Measurements from ENCODE around the gene ARHGEF16.

Gene ARHGEF16

GRCh38 chr1:3417082-3417739 lies 37.3 kb upstream of the ARHGEF16 start:
- no peak for ATAC-seq (ENCODE audit: low read depth)
- H3K27me3 Mint-ChIP-seq: peaks cover 10% of the 10 kb centered on the region
- peaks cover 4% of the 10 kb centered on the region for H3K4me1 Mint-ChIP-seq
- H3K36me3 Mint-ChIP-seq: no peaks in the 10 kb centered on the region
- H3K9me3 Mint-ChIP-seq: peaks cover 2% of the 10 kb centered on the region
- DNase-seq (ENCODE audit: low spot score in 2 of 2): no peak
- H3K4me3 Mint-ChIP-seq: no peak overlapping the region
- no peak overlapping the region for H3K27ac Mint-ChIP-seq

- ATAC-seq (ENCODE audit: low read depth) (no peak), DNase-seq (ENCODE audit: low spot score in 2 of 2) (no peak)
- Mint-ChIP-seq H3K4me3 (no peak overlapping the region), H3K36me3 (no peaks in the 10 kb centered on the region), H3K9me3 (peaks cover 2% of the 10 kb centered on the region), H3K4me1 (peaks cover 4% of the 10 kb centered on the region), H3K27me3 (peaks cover 10% of the 10 kb centered on the region), H3K27ac (no peak overlapping the region)
Measured at GRCh38 chr1:3417934-3418333, 36.5 kb upstream of the ARHGEF16 start.

- H3K27me3 Mint-ChIP-seq: peaks cover 10% of the 10 kb centered on the region
- peaks cover 2% of the 10 kb centered on the region for H3K9me3 Mint-ChIP-seq
- no peaks in the 10 kb centered on the region for H3K36me3 Mint-ChIP-seq
- H3K4me1 Mint-ChIP-seq: peaks cover 4% of the 10 kb centered on the region
- H3K4me3 Mint-ChIP-seq: no peak overlapping the region
- no peak for DNase-seq (ENCODE audit: low spot score in 2 of 2)
- ATAC-seq (ENCODE audit: low read depth): no peak
- H3K27ac Mint-ChIP-seq: no peak overlapping the region
Measured at GRCh38 chr1:3418600-3418999, 35.9 kb upstream of the ARHGEF16 start.

GRCh38 chr1:3419415-3420204 lies 34.9 kb upstream of the ARHGEF16 start:
- Mint-ChIP-seq H3K4me3 (no peak overlapping the region), H3K4me1 (peaks cover 4% of the 10 kb centered on the region), H3K36me3 (no peaks in the 10 kb centered on the region), H3K27me3 (peaks cover 10% of the 10 kb centered on the region), H3K27ac (no peak overlapping the region), H3K9me3 (peaks cover 2% of the 10 kb centered on the region)
- no peak for DNase-seq (ENCODE audit: low spot score in 2 of 2)
- no peak for ATAC-seq (ENCODE audit: low read depth)

- no peak for DNase-seq (ENCODE audit: low spot score in 2 of 2)
- no peaks in the 10 kb centered on the region for H3K36me3 Mint-ChIP-seq
- no peak for ATAC-seq (ENCODE audit: low read depth)
- no peak overlapping the region for H3K27ac Mint-ChIP-seq
- H3K4me3 Mint-ChIP-seq: no peak overlapping the region
- peaks cover 2% of the 10 kb centered on the region for H3K9me3 Mint-ChIP-seq
- peaks cover 10% of the 10 kb centered on the region for H3K27me3 Mint-ChIP-seq
- peaks cover 4% of the 10 kb centered on the region for H3K4me1 Mint-ChIP-seq
Measured at GRCh38 chr1:3420218-3420951, 34.1 kb upstream of the ARHGEF16 start.

GRCh38 chr1:3422638-3423037 lies 31.8 kb upstream of the ARHGEF16 start:
- H3K27me3 Mint-ChIP-seq: peaks cover 10% of the 10 kb centered on the region
- H3K27ac Mint-ChIP-seq: no peak overlapping the region
- H3K36me3 Mint-ChIP-seq: no peaks in the 10 kb centered on the region
- DNase-seq (ENCODE audit: low spot score in 2 of 2) (no peak), ATAC-seq (ENCODE audit: low read depth) (no peak)
- no peak overlapping the region for H3K4me3 Mint-ChIP-seq
- H3K4me1 Mint-ChIP-seq: peaks cover 4% of the 10 kb centered on the region
- no peaks in the 10 kb centered on the region for H3K9me3 Mint-ChIP-seq

GRCh38 chr1:3423245-3423829 lies 31.1 kb upstream of the ARHGEF16 start:
- Mint-ChIP-seq H3K27me3 (peaks cover 10% of the 10 kb centered on the region), H3K36me3 (no peaks in the 10 kb centered on the region), H3K27ac (no peak overlapping the region), H3K4me1 (peaks cover 4% of the 10 kb centered on the region), H3K4me3 (no peak overlapping the region), H3K9me3 (no peaks in the 10 kb centered on the region)
- ATAC-seq (ENCODE audit: low read depth): no peak
- DNase-seq (ENCODE audit: low spot score in 2 of 2): no peak

GRCh38 chr1:3423896-3424611 lies 30.4 kb upstream of the ARHGEF16 start:
- peaks cover 10% of the 10 kb centered on the region for H3K27me3 Mint-ChIP-seq
- no peak overlapping the region for H3K4me3 Mint-ChIP-seq
- DNase-seq (ENCODE audit: low spot score in 2 of 2): no peak
- H3K27ac Mint-ChIP-seq: no peak overlapping the region
- ATAC-seq (ENCODE audit: low read depth): no peak
- H3K36me3 Mint-ChIP-seq: no peaks in the 10 kb centered on the region
- H3K9me3 Mint-ChIP-seq: no peaks in the 10 kb centered on the region
- peaks cover 4% of the 10 kb centered on the region for H3K4me1 Mint-ChIP-seq

GRCh38 chr1:3425486-3426215 lies 28.8 kb upstream of the ARHGEF16 start:
- no peaks in the 10 kb centered on the region for H3K36me3 Mint-ChIP-seq
- ATAC-seq (ENCODE audit: low read depth): no peak
- peaks cover 8% of the 10 kb centered on the region for H3K27me3 Mint-ChIP-seq
- H3K9me3 Mint-ChIP-seq: no peaks in the 10 kb centered on the region
- no peak overlapping the region for H3K4me3 Mint-ChIP-seq
- H3K4me1 Mint-ChIP-seq: peaks cover 4% of the 10 kb centered on the region
- DNase-seq (ENCODE audit: low spot score in 2 of 2): no peak
- H3K27ac Mint-ChIP-seq: no peak overlapping the region

- Mint-ChIP-seq H3K27me3 (peaks cover 7% of the 10 kb centered on the region), H3K4me3 (no peak overlapping the region), H3K36me3 (no peaks in the 10 kb centered on the region), H3K4me1 (no peaks in the 10 kb centered on the region), H3K27ac (no peak overlapping the region), H3K9me3 (no peaks in the 10 kb centered on the region)
- ATAC-seq (ENCODE audit: low read depth) (no peak), DNase-seq (ENCODE audit: low spot score in 2 of 2) (no peak)
Measured at GRCh38 chr1:3426956-3427535, 27.4 kb upstream of the ARHGEF16 start.

- Mint-ChIP-seq H3K9me3 (no peaks in the 10 kb centered on the region), H3K36me3 (no peaks in the 10 kb centered on the region), H3K4me3 (no peak overlapping the region), H3K4me1 (no peaks in the 10 kb centered on the region), H3K27ac (no peak overlapping the region), H3K27me3 (peaks cover 8% of the 10 kb centered on the region)
- no peak for ATAC-seq (ENCODE audit: low read depth)
- no peak for DNase-seq (ENCODE audit: low spot score in 2 of 2)
Measured at GRCh38 chr1:3427711-3428704, 26.5 kb upstream of the ARHGEF16 start.

GRCh38 chr1:3428899-3429298 lies 25.6 kb upstream of the ARHGEF16 start:
- Mint-ChIP-seq H3K27ac (no peak overlapping the region), H3K4me3 (no peak overlapping the region), H3K4me1 (no peaks in the 10 kb centered on the region), H3K9me3 (no peaks in the 10 kb centered on the region), H3K36me3 (no peaks in the 10 kb centered on the region), H3K27me3 (peaks cover 11% of the 10 kb centered on the region)
- DNase-seq (ENCODE audit: low spot score in 2 of 2): no peak
- ATAC-seq (ENCODE audit: low read depth): no peak

Data from memory B cell (primary cell).